GM12878 (cell line): ENCODE measurements around the gene CAPN7. TPM values are rescaled to one million over a fixed set of nuclear protein-coding genes. Genes with fewer than 3 reads are reported as not detected.

Experiments used
- ATAC-seq: fragments of 200-7000 bp; cut with Tn5 transposase; 3 replicates; pipeline ENCODE4 v1.9.1; 2020; ENCODE audit warnings: mild to moderate bottlenecking, moderate library complexity
- BruUV-seq: library from RNA; stranded (reverse); fragments of 400-500 nt; replicated peaks from 2 replicates; lab custom pipeline; 2021; lab: Mats Ljungman, UMichigan
- CTCF ChIA-PET: fragments of 300-600 bp; sonication (Branson Sonifier 250); formaldehyde crosslinking; extraction: SDS; loops from one replicate; lab custom pipeline; 2021; ENCODE audit warnings: inconsistent platforms; lab: Yijun Ruan, JAX
- POLR2A ChIA-PET: fragments of 350-600 bp; formaldehyde crosslinking; extraction: SDS; loops from one replicate; lab custom pipeline; 2021; ENCODE audit warnings: inconsistent platforms; lab: Charles Lee
- RAD21 ChIA-PET: fragments of 300-600 bp; sonication (Branson Sonifier 250); formaldehyde crosslinking; loops from one replicate; lab custom pipeline; 2023; ENCODE audit warnings: antibody characterized with exemption; ENCODE audit not compliant: unreplicated experiment; lab: Charles Lee
- SMC1A ChIA-PET: fragments of 300-600 bp; sonication (Branson Sonifier 250); formaldehyde crosslinking; loops from one replicate; lab custom pipeline; 2023; ENCODE audit not compliant: unreplicated experiment, uncharacterized antibody; lab: Charles Lee
- DNase-seq: peaks from one replicate; pipeline ENCODE4 v3.0.0-alpha.2; 2011; ENCODE audit warnings: low read depth, low spot score
- FAIRE-seq: peaks from 3 replicates; lab custom pipeline; 2011; peaks lifted over from hg19 to GRCh38; lab: Jason Lieb, UNC
- H2AFZ ChIP-seq: 2 replicates; pipeline ENCODE4 v1.6.0; 2011; ENCODE audit warnings: low read depth, low read length, control low read depth; ENCODE audit not compliant: control insufficient read depth
- H3K27ac ChIP-seq: 2 replicates; pipeline ENCODE4 v1.5.1; 2011; ENCODE audit warnings: control low read depth; ENCODE audit not compliant: control insufficient read depth, insufficient read depth
- H3K27me3 ChIP-seq, 2 experiments: replicated peaks in 1 of 2; 2 replicates each; pipeline versions ENCODE4 v1.6.0 to v1.6.1; 2011; ENCODE audit warnings: low read length in 1 of 2; ENCODE audit not compliant: control insufficient read depth in 2 of 2, insufficient read depth in 2 of 2
- H3K36me3 ChIP-seq, 2 experiments: 2 replicates each; pipeline ENCODE4 v1.5.1; 2011; ENCODE audit warnings: low read length in 1 of 2; ENCODE audit not compliant: control insufficient read depth in 2 of 2, insufficient read depth in 2 of 2
- H3K4me1 ChIP-seq: 2 replicates; pipeline ENCODE4 v1.6.1; 2011; ENCODE audit warnings: mild to moderate bottlenecking, low read length, moderate library complexity, mixed read lengths; ENCODE audit not compliant: control insufficient read depth, insufficient read depth
- H3K4me2 ChIP-seq: 2 replicates; pipeline ENCODE4 v1.6.0; 2011; ENCODE audit warnings: control low read depth; ENCODE audit not compliant: control insufficient read depth, insufficient read depth
- H3K4me3 ChIP-seq: fragments of 200-600 bp; sonication (generic); 2 replicates; pipeline ENCODE4 v1.5.1; 2016
- H3K79me2 ChIP-seq: 2 replicates; pipeline ENCODE4 v1.6.0; 2011; ENCODE audit warnings: low read length; ENCODE audit not compliant: control insufficient read depth, insufficient read depth
- H3K9ac ChIP-seq: 2 replicates; pipeline ENCODE4 v1.8.0; 2011; ENCODE audit warnings: low read length, control low read depth, mixed read lengths; ENCODE audit not compliant: control insufficient read depth, insufficient read depth
- H3K9me3 ChIP-seq: replicated peaks from 3 replicates; pipeline ENCODE4 v1.5.1; 2011; ENCODE audit warnings: mild to moderate bottlenecking, low read length; ENCODE audit not compliant: control insufficient read depth, insufficient read depth
- H4K20me1 ChIP-seq: 2 replicates; pipeline ENCODE4 v1.6.0; 2011; ENCODE audit not compliant: control insufficient read depth, insufficient read depth
- CEBPB ChIP-seq, 2 experiments: fragments of 150-350 bp in 1 of 2; IDR thresholded peaks; 2 replicates each; pipeline ENCODE4 v1.6.1; 2012 to 2014; ENCODE audit warnings: low read depth in 2 of 2, low read length in 2 of 2, borderline replicate concordance in 1 of 2, inconsistent platforms in 1 of 2
- CTCF ChIP-seq, 3 experiments: IDR thresholded peaks in 2 of 3; conservative IDR thresholded peaks in 1 of 3; 2 replicates each; pipeline ENCODE4 v1.5.1; 2011; ENCODE audit warnings: low read depth in 3 of 3, low read length in 3 of 3, mild to moderate bottlenecking in 3 of 3, control low read depth in 2 of 3, moderate library complexity in 2 of 3, inconsistent platforms in 1 of 3, mixed read lengths in 1 of 3; ENCODE audit not compliant: control insufficient read depth in 2 of 3, insufficient read depth in 1 of 3; ENCODE audit errors: extremely low read depth in 1 of 3
- E2F4 ChIP-seq: IDR thresholded peaks from 2 replicates; pipeline ENCODE4 v1.6.1; 2012; ENCODE audit warnings: low read depth, low read length, improper control_type of control experiment
- EGR1 ChIP-seq, 2 experiments: IDR thresholded peaks; 1 replicate in 1 of 2; 2 replicates in 1 of 2; pipeline ENCODE4 v1.6.1; 2011 to 2012; ENCODE audit warnings: low read depth in 2 of 2, low read length in 2 of 2, borderline replicate concordance in 1 of 2, mild to moderate bottlenecking in 1 of 2, moderate library complexity in 1 of 2
- MAX ChIP-seq: IDR thresholded peaks from 2 replicates; pipeline ENCODE4 v1.6.1; 2012; ENCODE audit warnings: low read depth, low read length, improper control_type of control experiment
- RAD21 ChIP-seq: IDR thresholded peaks from 2 replicates; pipeline ENCODE4 v1.6.1; 2011; ENCODE audit warnings: mild to moderate bottlenecking, low read depth, low read length, moderate library complexity; ENCODE audit not compliant: insufficient read depth
- SMC3 ChIP-seq: IDR thresholded peaks from 2 replicates; pipeline ENCODE4 v1.6.1; 2011; ENCODE audit warnings: low read length, improper control_type of control experiment, borderline replicate concordance
- WGBS: methylation state at CpG from one replicate; pipeline ENCODE4 v1.1.6; 2016; ENCODE audit warnings: low lambda C conversion rate; ENCODE audit not compliant: insufficient replicate concordance, insufficient coverage; ENCODE audit errors: missing lambda C conversion rate; 5-methylcytosine and 5-hydroxymethylcytosine counted together
- in situ Hi-C: fragments of 300-500 bp; cut with MboI; formaldehyde crosslinking; loops from 9 replicates; pipeline ENCODE4 v1.14.3; 2018; ENCODE audit warnings: mixed read lengths
- intact Hi-C: fragments of 100-400 bp; cut with micrococcal nuclease; formaldehyde crosslinking; loops from one replicate; pipeline ENCODE4 v1.14.2; 2022; ENCODE audit not compliant: unreplicated experiment
- polyA plus RNA-seq, 11 experiments: library from polyadenylated mRNA; depleted of rRNA in 4 of 11; unstranded in 6 of 11; stranded (reverse) in 5 of 11; fragments of >200 nt; fragmentation: Nextera tagmentation in 4 of 11; fragmentation: Illumina TruSeq in 1 of 11; extraction: Ambion mirVana in 4 of 11; extraction: Trizol in 1 of 11; gene quantifications; 1 replicate in 1 of 11; 2 replicates in 10 of 11; pipeline versions ENCODE4 v1.2.1 to v1.2.3, GENCODE V29; 2011 to 2016; ENCODE audit warnings: inconsistent platforms in 2 of 11, missing spikeins in 2 of 11, low read depth in 1 of 11
- total RNA-seq, 4 experiments: library from RNA; depleted of rRNA in 3 of 4; stranded (reverse); fragments of >200 nt in 3 of 4; fragmentation: Illumina TruSeq in 1 of 4; extraction: Trizol in 1 of 4; gene quantifications; 2 replicates each; pipeline versions ENCODE4 v1.2.1 to v1.2.3, GENCODE V29; 2013 to 2021

CAPN7 gene
- total and polyA plus RNA-seq, 10 of the 15 experiments (the other 5 are each of a cell fraction or from before 2014, with no cell fraction given) = 5.3 to 27.0 (median 18.2) TPM

GRCh38 chr3:15241341-15241740 is 35.3 kb downstream of the CAPN7 start:
- Histone ChIP-seq H3K27ac (no peak overlapping the region), H3K9me3 (no peaks in the 10 kb centered on the region), H3K79me2 (no peaks in the 10 kb centered on the region), H3K4me2 (no peak overlapping the region), H3K4me3 (no peak overlapping the region), H3K36me3 (peaks cover 2 to 26% of the 10 kb centered on the region in 2 experiments), H4K20me1 (no peaks in the 10 kb centered on the region), H2AFZ (no peak overlapping the region), H3K4me1 (no peaks in the 10 kb centered on the region), H3K27me3 (no peaks in the 10 kb centered on the region), H3K9ac (no peak overlapping the region)
- no peak for DNase-seq
- no peak for TF ChIP-seq CEBPB (IDR thresholded peaks at IDR 0.05; ENCODE audit: borderline replicate concordance in 1 of 2, low read depth in 2 of 2, low read length in 2 of 2)
- TF ChIP-seq EGR1 (IDR thresholded peaks at IDR 0.05; ENCODE audit: borderline replicate concordance in 1 of 2, low read depth in 2 of 2, low read length in 2 of 2) = no peak
- no peak for TF ChIP-seq E2F4
- peak; percentile 44; the same call in 1 of the 2 replicates for TF ChIP-seq SMC3
- peak; percentile 55 for TF ChIP-seq RAD21
- no peak for TF ChIP-seq MAX
- TF ChIP-seq CTCF (IDR thresholded peaks at IDR 0.05 in 2 of 3, conservative IDR thresholded peaks at IDR 0.05 in 1 of 3; ENCODE audit: control insufficient read depth in 2 of 3, extremely low read depth in 1 of 3, insufficient read depth in 1 of 3, low read depth in 3 of 3, low read length in 3 of 3) = peak; percentile 36 to 54 (median 47); a peak in 5 of 6 replicates
- intact Hi-C loops = loop anchor here (5.0 kb wide), 1 partner anchor 134 kb away; no protein-coding TSS in a partner anchor
- in situ Hi-C loops = no loop called here
- BruUV-seq = no TSS peak
- peak; percentile 88 for ATAC-seq
- ChIA-PET RAD21 (interaction anchor here (1.3 to 3.2 kb wide), 3 partner anchors 138 to 317 kb away, joined by 3 to 10 read pairs (median 4); no protein-coding TSS in a partner anchor), POLR2A (interaction anchor here (0.6 to 1.0 kb wide), 2 partner anchors 12 to 36 kb away, joined by 3 read pairs; partner anchors contain the start of gene CAPN7), SMC1A (interaction anchor here (0.7 to 2.1 kb wide), 10 partner anchors 14 to 188 kb away, joined by 3 to 9 read pairs (median 4); no protein-coding TSS in a partner anchor), CTCF (interaction anchor here (0.7 to 4.2 kb wide), 11 partner anchors 15 to 315 kb away, joined by 3 to 30 read pairs (median 5); no protein-coding TSS in a partner anchor)
- peak; percentile 47 for FAIRE-seq
- 97% methylated on average over 1 of the region's 1 CpG for WGBS
